NCI-H226 (cell line): Measurements from ENCODE around the gene LHPP.
"Not testable (repeated sequence)": the region's sequence is repeated elsewhere in the genome, so short reads cannot be mapped to it uniquely, and the experiment has no call there.

Experiments used
- DNase-seq: peaks from one replicate; pipeline ENCODE4 v3.0.0-alpha.2; 2015

The LHPP gene

DNA sequence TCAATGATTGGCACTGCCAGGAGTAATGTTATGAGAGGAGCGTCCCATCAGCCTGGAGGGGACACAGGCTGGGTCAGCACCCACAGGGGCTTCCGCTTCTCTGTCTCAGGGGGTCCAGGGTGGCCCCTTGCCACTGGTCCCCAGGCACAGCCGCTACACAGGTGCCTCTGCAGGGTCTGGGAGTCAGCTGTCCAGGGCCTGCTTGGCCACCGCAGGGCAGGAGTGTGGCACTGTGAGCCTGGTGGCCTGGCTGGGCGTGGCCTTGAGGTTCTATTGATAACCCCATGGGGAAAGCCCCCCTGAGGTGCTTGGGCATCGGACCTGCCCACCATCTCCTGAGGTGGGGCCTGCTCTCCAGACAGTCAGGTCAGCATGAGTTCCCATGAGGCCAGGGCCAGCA is 136.6 kb downstream of the LHPP start:
- no peak for DNase-seq

GRCh38 chr10:124598773-124599587 is 137.4 kb downstream of the LHPP start:
- DNase-seq, result no peak

GRCh38 chr10:124599588-124600050 is 138.0 kb downstream of the LHPP start:
- no peak for DNase-seq

GRCh38 chr10:124600051-124600880 is 138.6 kb downstream of the LHPP start:
- DNase-seq, result no peak

DNA sequence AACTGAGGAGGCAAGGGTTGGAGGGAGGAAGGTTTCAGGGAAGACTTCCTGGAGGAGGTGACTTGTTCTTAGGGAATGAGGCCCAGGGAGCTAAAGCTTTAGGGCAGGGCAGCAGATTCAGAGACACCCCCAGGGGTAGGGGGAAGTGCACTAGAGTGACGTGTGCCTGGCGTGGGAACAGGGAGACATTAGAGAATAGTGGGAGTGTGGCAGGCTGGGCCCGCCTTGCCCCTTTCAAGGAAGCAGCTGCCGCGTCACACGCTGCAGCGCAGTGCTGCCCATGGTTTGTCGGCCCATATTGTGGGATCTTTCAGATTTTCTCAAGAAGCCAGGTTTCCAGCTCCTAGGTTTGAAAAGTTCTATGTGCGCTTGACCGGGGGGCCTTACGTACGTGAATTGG is 139.4 kb downstream of the LHPP start:
- DNase-seq, result no peak

- DNase-seq, result no peak
These were observed 140.0 kb downstream of the LHPP start for GRCh38 chr10:124601431-124602120.

GRCh38 chr10:124602121-124602561 is 140.5 kb downstream of the LHPP start:
- DNase-seq, result no peak

- DNase-seq, result no peak
These were observed 141.2 kb downstream of the LHPP start for GRCh38 chr10:124602646-124603365.

GRCh38 chr10:124603376-124604213 is 142.0 kb downstream of the LHPP start:
- no peak for DNase-seq

- no peak for DNase-seq
These were observed 142.8 kb downstream of the LHPP start for GRCh38 chr10:124604214-124605000.

- DNase-seq, result no peak
These were observed 143.4 kb downstream of the LHPP start for GRCh38 chr10:124605001-124605370.

DNA sequence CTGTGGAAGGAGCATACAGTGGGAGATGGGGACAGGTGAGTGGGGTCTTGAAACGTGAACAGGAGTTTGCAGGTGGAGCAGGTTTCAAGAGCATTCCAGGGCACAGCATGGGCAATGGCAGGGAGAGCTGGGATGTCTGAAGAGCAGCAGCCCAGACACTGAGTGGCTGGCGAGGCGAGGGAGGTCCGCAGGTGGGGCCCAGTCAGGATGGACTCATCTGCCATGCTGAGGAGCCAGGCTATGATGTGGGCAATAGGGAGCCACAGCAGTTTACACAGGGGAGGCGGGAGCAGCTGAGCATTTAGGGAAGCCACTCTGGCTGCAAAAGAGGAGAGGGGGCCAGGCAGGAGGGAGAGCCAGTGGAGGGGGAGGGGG is 143.8 kb downstream of the LHPP start:
- DNase-seq, result no peak

DNA sequence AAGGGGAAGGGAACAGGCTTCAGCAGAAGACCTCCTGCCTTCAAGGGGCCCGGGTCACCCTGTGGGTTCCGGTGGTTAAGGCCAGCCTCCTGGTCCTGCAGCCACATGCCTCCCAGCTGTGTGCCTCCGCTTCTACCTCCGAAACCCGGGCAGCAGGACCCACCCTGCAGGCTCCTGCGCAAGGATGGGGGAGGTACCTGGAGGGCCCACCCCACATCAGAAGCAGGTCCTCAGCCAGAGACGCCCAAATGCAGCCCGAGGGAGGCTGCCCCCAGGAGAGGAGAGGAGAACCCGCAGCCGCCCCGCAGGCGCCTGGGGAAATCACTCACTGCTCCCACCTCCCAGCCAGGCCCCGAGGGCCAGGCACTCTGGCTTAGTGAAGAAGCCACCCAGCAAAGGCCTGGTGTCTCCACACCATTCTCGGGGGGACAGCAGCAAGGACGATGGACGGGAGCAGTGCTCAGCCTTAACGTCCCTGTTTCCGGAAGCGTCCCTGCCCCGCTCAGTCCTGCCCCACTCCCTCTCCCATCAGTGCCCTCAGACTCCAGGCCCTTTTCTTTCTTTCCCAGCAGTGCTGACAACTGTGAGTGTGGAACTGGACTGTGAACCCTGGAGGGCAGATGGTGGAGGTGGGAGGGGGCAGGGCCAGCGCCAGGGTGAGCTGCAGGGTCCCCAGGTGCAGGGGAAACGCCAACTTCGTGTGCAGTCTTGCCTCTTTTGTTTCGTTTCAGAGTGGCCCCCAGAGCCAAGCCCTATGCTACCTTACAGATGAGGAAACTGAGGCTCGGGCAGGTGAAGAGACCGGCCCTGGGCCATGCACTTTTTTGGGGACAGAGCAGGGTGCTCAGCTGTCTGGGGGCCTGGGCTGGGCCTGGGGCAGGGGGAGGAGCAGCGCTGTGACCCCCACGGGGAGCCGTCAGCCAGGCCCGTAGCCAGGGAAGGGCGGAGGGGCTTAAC is 144.5 kb downstream of the LHPP start:
- DNase-seq, result no peak

GRCh38 chr10:124606822-124607221 is 145.2 kb downstream of the LHPP start:
- no peak for DNase-seq

GRCh38 chr10:124607693-124608092 is 146.1 kb downstream of the LHPP start:
- DNase-seq, result no peak

- DNase-seq, result no peak
These were observed 146.6 kb downstream of the LHPP start for GRCh38 chr10:124608093-124608721.

DNA sequence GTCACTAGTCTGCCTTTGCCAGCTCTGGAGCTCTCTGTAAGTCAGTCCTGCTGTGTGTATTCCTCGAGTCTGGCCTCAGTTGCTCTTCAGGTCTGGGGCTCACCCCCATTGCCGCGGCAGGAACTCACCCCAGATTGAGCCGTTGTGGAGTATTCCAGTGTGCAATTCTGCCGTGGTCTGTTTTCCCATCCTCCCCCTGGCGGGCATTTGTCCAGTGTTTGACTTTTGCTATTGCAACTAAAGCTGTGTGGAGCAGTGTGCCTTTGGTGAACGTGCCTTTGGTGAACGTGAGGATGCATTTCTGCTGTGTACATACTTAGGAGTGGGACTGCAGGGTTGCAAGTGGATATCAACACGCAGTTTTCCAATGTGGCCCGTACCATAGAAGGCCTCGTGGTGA is 148.1 kb downstream of the LHPP start:
- DNase-seq, result no peak

GRCh38 chr10:124610186-124610585 is 148.6 kb downstream of the LHPP start:
- not testable (repeated sequence) for DNase-seq

DNA sequence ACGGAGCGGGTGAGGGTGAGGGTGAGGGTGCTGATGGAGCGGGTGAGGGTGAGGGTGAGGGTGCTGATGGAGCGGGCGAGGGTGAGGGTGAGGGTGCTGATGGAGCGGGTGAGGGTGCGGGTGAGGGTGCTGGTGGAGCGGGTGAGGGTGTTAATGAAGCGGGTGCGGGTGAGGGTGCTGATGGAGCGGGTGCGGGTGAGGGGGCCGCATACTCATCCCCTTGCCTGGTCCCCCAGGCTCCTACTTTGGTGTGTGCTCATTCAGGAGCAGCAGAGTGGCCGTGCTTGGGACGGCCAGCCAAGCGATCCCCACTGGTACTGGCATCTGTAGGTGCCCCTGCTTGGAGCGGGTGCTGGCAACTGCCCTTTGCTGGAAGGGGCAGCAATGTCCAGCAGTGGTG is 149.2 kb downstream of the LHPP start:
- not testable (repeated sequence) for DNase-seq
